Mammary epithelial cell (primary cell): ENCODE data around the gene MDH2.

Source experiments
- CTCF ChIP-seq, 2 donors: IDR thresholded peaks in 1 of 2; conservative IDR thresholded peaks in 1 of 2; 2 replicates each; pipeline ENCODE4 v1.5.1; 2011 to 2012; ENCODE audit warnings: inconsistent platforms in 2 of 2, low read length in 2 of 2, mild to moderate bottlenecking in 2 of 2, control low read depth in 1 of 2, low read depth in 1 of 2; ENCODE audit not compliant: insufficient read depth in 1 of 2; ENCODE audit errors: extremely low read depth in 1 of 2
- EZH2 ChIP-seq: IDR thresholded peaks from 2 replicates; pipeline ENCODE4 v1.6.1; 2012; ENCODE audit warnings: low read length, inconsistent platforms, borderline replicate concordance

GRCh38 chr7:76095908-76096307, 48.0 kb downstream of the MDH2 start:
- TF ChIP-seq CTCF (conservative IDR thresholded peaks at IDR 0.05 in 1 of 2, IDR thresholded peaks at IDR 0.05 in 1 of 2; ENCODE audit: extremely low read depth in 1 of 2, insufficient read depth in 1 of 2, low read depth in 1 of 2, low read length in 2 of 2) = no peak
- TF ChIP-seq EZH2 = no peak
